H1 (cell line): ENCODE results near the gene KIF5C. TPM values are rescaled to one million over a fixed set of nuclear protein-coding genes. Genes with fewer than 3 reads are reported as not detected.

Source experiments
- CTCF ChIA-PET: fragments of 300-600 bp; sonication (Branson Sonifier 250); formaldehyde crosslinking; loops from one replicate; lab custom pipeline; 2021; ENCODE audit not compliant: partially characterized antibody; lab: Charles Lee
- POLR2A ChIA-PET: fragments of 300-600 bp; sonication (Branson Sonifier 250); formaldehyde crosslinking; loops from one replicate; lab custom pipeline; 2021; ENCODE audit warnings: inconsistent platforms; ENCODE audit not compliant: partially characterized antibody; lab: Charles Lee
- DNase-seq, 2 experiments: peaks; one replicate each; pipeline versions ENCODE4 v3.0.0 to v3.0.0-alpha.2; 2010 to 2022; ENCODE audit warnings: low spot score in 2 of 2, low read depth in 1 of 2, mixed read lengths in 1 of 2
- FAIRE-seq: peaks from 2 replicates; lab custom pipeline; 2011; peaks lifted over from hg19 to GRCh38; lab: Jason Lieb, UNC
- H2AFZ ChIP-seq: 2 replicates; pipeline ENCODE4 v1.8.1; 2012; ENCODE audit warnings: low read length, inconsistent platforms
- H2AK5ac ChIP-seq: 2 replicates; pipeline ENCODE4 v1.6.1; 2013; ENCODE audit warnings: low read depth, low read length
- H2BK120ac ChIP-seq: replicated peaks from 2 replicates; pipeline ENCODE3; 2013; ENCODE audit warnings: low read depth, low read length, inconsistent platforms
- H2BK12ac ChIP-seq: 2 replicates; pipeline ENCODE4 v1.6.1; 2013; ENCODE audit warnings: low read depth, low read length
- H2BK15ac ChIP-seq: 2 replicates; pipeline ENCODE4 v1.6.1; 2013; ENCODE audit warnings: low read length
- H2BK20ac ChIP-seq: 2 replicates; pipeline ENCODE4 v1.6.1; 2013; ENCODE audit warnings: low read length
- H2BK5ac ChIP-seq: 2 replicates; pipeline ENCODE4 v1.6.1; 2013; ENCODE audit warnings: low read depth, low read length
- H3K14ac ChIP-seq: 2 replicates; pipeline ENCODE4 v1.6.1; 2013; ENCODE audit warnings: inconsistent platforms; ENCODE audit not compliant: insufficient read length
- H3K18ac ChIP-seq: 2 replicates; pipeline ENCODE4 v1.6.1; 2013; ENCODE audit warnings: low read length; ENCODE audit errors: extremely low read depth
- H3K23ac ChIP-seq: 2 replicates; pipeline ENCODE4 v1.6.1; 2013; ENCODE audit warnings: inconsistent platforms; ENCODE audit not compliant: insufficient read length
- H3K23me2 ChIP-seq: 2 replicates; pipeline ENCODE4 v1.6.1; 2013; ENCODE audit warnings: low read depth, low read length
- H3K27ac ChIP-seq: 2 replicates; pipeline ENCODE4 v1.6.1; 2011; ENCODE audit warnings: low read depth, low read length, inconsistent platforms
- H3K27me3 ChIP-seq, 4 experiments: replicated peaks in 1 of 4; 1 replicate in 1 of 4; 2 replicates in 3 of 4; pipeline versions ENCODE4 v1.6.1 to v1.8.1; 2011 to 2013; ENCODE audit warnings: low read length in 3 of 4, mild to moderate bottlenecking in 3 of 4, inconsistent platforms in 2 of 4, mixed read lengths in 2 of 4, moderate library complexity in 1 of 4; ENCODE audit not compliant: control insufficient read depth in 3 of 4, insufficient read depth in 3 of 4; ENCODE audit errors: extremely low read depth in 1 of 4
- H3K36me3 ChIP-seq, 4 experiments: 2 replicates each; pipeline versions ENCODE4 v1.6.1 to v1.8.1; 2011 to 2013; ENCODE audit warnings: mild to moderate bottlenecking in 4 of 4, low read length in 3 of 4, moderate library complexity in 2 of 4, control low read depth in 1 of 4, inconsistent platforms in 1 of 4; ENCODE audit not compliant: insufficient read depth in 4 of 4, control insufficient read depth in 2 of 4
- H3K4ac ChIP-seq: replicated peaks from 2 replicates; pipeline ENCODE3; 2013; ENCODE audit warnings: low read length, low read depth, mixed read lengths, inconsistent platforms; ENCODE audit not compliant: insufficient read length
- H3K4me1 ChIP-seq, 4 experiments: replicated peaks in 1 of 4; 1 replicate in 1 of 4; 2 replicates in 3 of 4; pipeline versions ENCODE4 v1.6.1 to v1.8.1; 2011 to 2013; ENCODE audit warnings: low read length in 3 of 4, inconsistent platforms in 2 of 4, mixed read lengths in 1 of 4; ENCODE audit not compliant: insufficient read depth in 4 of 4, control insufficient read depth in 3 of 4
- H3K4me2 ChIP-seq, 2 experiments: 2 replicates each; pipeline versions ENCODE4 v1.6.1 to v1.8.1; 2011 to 2013; ENCODE audit warnings: low read depth in 2 of 2, low read length in 2 of 2, control low read depth in 1 of 2, inconsistent platforms in 1 of 2, mild to moderate bottlenecking in 1 of 2; ENCODE audit not compliant: insufficient read depth in 1 of 2
- H3K4me3 ChIP-seq, 4 experiments: fragments of 200-600, 300-600 bp in 1 of 4; sonication (generic), shearing (Covaris generic), sonication (Bioruptor Twin) in 1 of 4; 2 replicates each; pipeline versions ENCODE4 v1.5.1 to v1.8.1; 2011 to 2016; ENCODE audit warnings: low read length in 4 of 4, low read depth in 3 of 4, control low read depth in 2 of 4, inconsistent platforms in 2 of 4, mild to moderate bottlenecking in 2 of 4, mixed read lengths in 1 of 4, moderate library complexity in 1 of 4; ENCODE audit not compliant: insufficient read depth in 2 of 4; ENCODE audit errors: extremely low read depth in 1 of 4
- H3K56ac ChIP-seq: replicated peaks from 2 replicates; pipeline ENCODE3; 2013; ENCODE audit warnings: low read depth, mild to moderate bottlenecking, mixed read lengths, low read length, inconsistent platforms; ENCODE audit not compliant: insufficient read length
- H3K79me1 ChIP-seq: 2 replicates; pipeline ENCODE4 v1.6.1; 2013; ENCODE audit warnings: low read depth, low read length, control low read depth
- H3K79me2 ChIP-seq, 2 experiments: 2 replicates each; pipeline versions ENCODE4 v1.6.1 to v1.8.1; 2012 to 2013; ENCODE audit warnings: low read length in 2 of 2, mild to moderate bottlenecking in 2 of 2, inconsistent platforms in 1 of 2; ENCODE audit not compliant: insufficient read depth in 2 of 2, control insufficient read depth in 1 of 2
- H3K9ac ChIP-seq, 4 experiments: replicated peaks in 1 of 4; 1 replicate in 1 of 4; 2 replicates in 3 of 4; pipeline versions ENCODE4 v1.6.1 to v1.8.1; 2011 to 2013; ENCODE audit warnings: low read depth in 3 of 4, low read length in 3 of 4, control low read depth in 2 of 4, mild to moderate bottlenecking in 2 of 4, moderate library complexity in 2 of 4, inconsistent platforms in 1 of 4; ENCODE audit errors: extremely low read depth in 1 of 4
- H3K9me3 ChIP-seq, 2 experiments: 2 replicates each; pipeline versions ENCODE4 v1.6.1 to v1.8.1; 2012 to 2013; ENCODE audit warnings: mild to moderate bottlenecking in 2 of 2, moderate library complexity in 2 of 2, control low read depth in 1 of 2, inconsistent platforms in 1 of 2, low read depth in 1 of 2, low read length in 1 of 2, mixed read lengths in 1 of 2; ENCODE audit not compliant: insufficient read depth in 2 of 2
- H4K20me1 ChIP-seq, 2 experiments: replicated peaks in 1 of 2; 2 replicates each; pipeline versions ENCODE3 to v1.8.1; 2011 to 2013; ENCODE audit warnings: inconsistent platforms in 2 of 2, low read length in 2 of 2, mild to moderate bottlenecking in 1 of 2; ENCODE audit not compliant: insufficient read depth in 2 of 2, control insufficient read depth in 1 of 2
- H4K5ac ChIP-seq: 2 replicates; pipeline ENCODE4 v1.6.1; 2013; ENCODE audit warnings: low read length, low read depth, mixed read lengths, inconsistent platforms; ENCODE audit not compliant: insufficient read length
- H4K8ac ChIP-seq: 2 replicates; pipeline ENCODE4 v1.8.0; 2013; ENCODE audit warnings: mild to moderate bottlenecking, moderate library complexity, low read length, inconsistent platforms; ENCODE audit not compliant: insufficient read depth; ENCODE audit errors: extremely low read depth
- H4K91ac ChIP-seq: replicated peaks from 2 replicates; pipeline ENCODE3; 2013; ENCODE audit warnings: low read length, mixed read lengths, inconsistent platforms; ENCODE audit not compliant: insufficient read length
- ASH2L ChIP-seq: fragments of 200-600, 300-600 bp; sonication (generic); IDR thresholded peaks from one replicate; pipeline ENCODE4 v1.7.1; 2017; ENCODE audit warnings: low read length
- CEBPB ChIP-seq: IDR thresholded peaks from 2 replicates; pipeline ENCODE4 v1.6.1; 2012; ENCODE audit warnings: low read depth, low read length
- POLR2A ChIP-seq, 2 experiments: IDR thresholded peaks; 1 replicate in 1 of 2; 2 replicates in 1 of 2; pipeline ENCODE4 v1.6.1; 2011; ENCODE audit warnings: low read depth in 2 of 2, low read length in 2 of 2, mild to moderate bottlenecking in 2 of 2; ENCODE audit errors: control extremely low read depth in 1 of 2
- WGBS, 2 experiments: shearing (Covaris generic) in 1 of 2; methylation state at CpG; one replicate each; pipeline versions ENCODE4 v1.1.6 to v1.1.7; 2013 to 2015; ENCODE audit warnings: low lambda C conversion rate in 2 of 2, mixed read lengths in 2 of 2, inconsistent platforms in 1 of 2, low coverage in 1 of 2, missing lambda C conversion rate in 1 of 2; ENCODE audit not compliant: insufficient replicate concordance in 2 of 2, insufficient coverage in 1 of 2, insufficient read length in 1 of 2; ENCODE audit errors: extremely low coverage in 1 of 2, missing lambda C conversion rate in 1 of 2; 5-methylcytosine and 5-hydroxymethylcytosine counted together
- polyA plus RNA-seq, 7 experiments: library from polyadenylated mRNA; depleted of rRNA in 3 of 7; stranded (reverse) in 5 of 7; unstranded in 2 of 7; fragments of >200 nt in 5 of 7; fragments of 200-250 nt in 2 of 7; gene quantifications; 1 replicate in 5 of 7; 2 replicates in 1 of 7; 4 replicates in 1 of 7; pipeline versions ENCODE4 v1.2.1 to v1.2.3, GENCODE V29; 2011 to 2013; ENCODE audit warnings: missing spikeins in 2 of 7, mixed read lengths in 2 of 7
- total RNA-seq: library from RNA; stranded (reverse); fragmentation: NEBNext Ultra II Directional; extraction: Animal tissue kit (Norgen Biotek cat#: 25700); gene quantifications from 2 replicates; pipeline ENCODE4 v1.2.1, GENCODE V29; 2021

KIF5C gene
- total and polyA plus RNA-seq, 2 of the 8 experiments (the other 6 are each of a cell fraction or from before 2014, with no cell fraction given) = 16.3 to 66.4 TPM

- H2BK20ac ChIP-seq = peak overlapping the region; percentile 3; the same call in 1 of the 2 replicates
- H3K4me3 ChIP-seq = no peak overlapping the region
- 86% methylated on average over 16 of the region's 16 CpGs; no CpG with 5 or more reads in 1 of the 2 experiments for WGBS, 2 experiments
- H3K4ac ChIP-seq = no peak overlapping the region
- no peaks in the 10 kb centered on the region for H3K27me3 ChIP-seq
- H3K9me3 ChIP-seq = peaks cover 5 to 12% of the 10 kb centered on the region in 2 experiments; a peak in 3 of 4 replicates
- peaks cover 10 to 34% (median 23%) of the 10 kb centered on the region in 4 experiments for H3K36me3 ChIP-seq
- no peak overlapping the region for H3K23ac ChIP-seq
- POLR2A ChIA-PET = no interaction called here
- no peak overlapping the region for H4K91ac ChIP-seq
- no peaks in the 10 kb centered on the region for H3K79me1 ChIP-seq
- H2AK5ac ChIP-seq = peak overlapping the region; percentile 41; the same call in 1 of the 2 replicates
- peak overlapping the region; percentile 73; the same call in 1 of the 2 replicates for H3K18ac ChIP-seq
- H3K27ac ChIP-seq = no peak overlapping the region
- peak overlapping the region; percentile 26; the same call in 1 of the 2 replicates for H2BK5ac ChIP-seq
- H3K4me1 ChIP-seq = peaks cover 6 to 26% (median 22%) of the 10 kb centered on the region in 4 experiments; a peak in 6 of 7 replicates
- no peak overlapping the region for H3K56ac ChIP-seq
- no peaks in the 10 kb centered on the region for H3K79me2 ChIP-seq
- H4K20me1 ChIP-seq = no peaks in the 10 kb centered on the region
- FAIRE-seq (no peak), DNase-seq (no peak)
- no peak overlapping the region for H3K9ac ChIP-seq
- H3K14ac ChIP-seq = no peak overlapping the region
- no peak overlapping the region for H4K5ac ChIP-seq
- H2BK15ac ChIP-seq = peak overlapping the region; percentile 74; the same call in 1 of the 2 replicates
- 0 out of 2 replicates have a peak overlapping the region, but pooled peaks have one; percentile 46 for H2BK12ac ChIP-seq
- no peak overlapping the region for H2AFZ ChIP-seq
- H3K4me2 ChIP-seq = peak overlapping the region in 1 of 2 experiments; percentile 70; a peak in 1 of 4 replicates
- peaks cover 3% of the 10 kb centered on the region; the same call in 1 of the 2 replicates for H3K23me2 ChIP-seq
- TF ChIP-seq POLR2A (IDR thresholded peaks at IDR 0.05; ENCODE audit: control extremely low read depth in 1 of 2, low read depth in 2 of 2, low read length in 2 of 2) = no peak
- no peak for TF ChIP-seq CEBPB
- no peak for TF ChIP-seq ASH2L
- peak overlapping the region; percentile 7 for H2BK120ac ChIP-seq
- H4K8ac ChIP-seq = no peak overlapping the region; the same call in 1 of the 2 replicates
- CTCF ChIA-PET = interaction anchor here (1.3 kb wide), 1 partner anchor 8 kb away, joined by 4 read pairs; no protein-coding TSS in a partner anchor
These were observed 123.3 kb downstream of the KIF5C start for GRCh38 chr2:148998165-148998830.
